Mononuclear cell (primary cell): Measurements from ENCODE around the gene USP17L12. TPM values are rescaled to one million over a fixed set of nuclear protein-coding genes. Genes with fewer than 3 reads are reported as not detected.
"Not testable (repeated sequence)": the region's sequence is repeated elsewhere in the genome, so short reads cannot be mapped to it uniquely, and the experiment has no call there.

Experiments used
- H3K27me3 ChIP-seq: 2 replicates; pipeline ENCODE4 v1.6.0; 2011; ENCODE audit warnings: low read length, control low read depth; ENCODE audit not compliant: insufficient read depth
- H3K4me1 ChIP-seq: 2 replicates; pipeline ENCODE4 v1.5.1; 2011; ENCODE audit warnings: mild to moderate bottlenecking, low read length, control low read depth; ENCODE audit not compliant: insufficient read depth
- H3K4me3 ChIP-seq: 2 replicates; pipeline ENCODE4 v1.5.1; 2011; ENCODE audit warnings: mild to moderate bottlenecking, low read length, moderate library complexity
- H3K9me3 ChIP-seq: 2 replicates; pipeline ENCODE4 v1.5.1; 2011; ENCODE audit warnings: low read depth, mild to moderate bottlenecking, control low read depth, low read length
- total RNA-seq: library from RNA; depleted of rRNA; stranded (reverse); fragments of >200 nt; gene quantifications from one replicate; pipeline ENCODE4 v1.2.3, GENCODE V29; 2012

Gene USP17L12
- total RNA-seq = not detected

GRCh38 chr4:9219852-9220251, at the start of gene USP17L12:
Gene USP17L12, plus strand, starts transcription at chr4:9220152. Its CDS starts 0 bp downstream, at chr4:9220152.
- not testable (repeated sequence) for H3K9me3 ChIP-seq, H3K4me3 ChIP-seq, H3K4me1 ChIP-seq, H3K27me3 ChIP-seq

GRCh38 chr4:9210357-9210756, 9.6 kb upstream of the USP17L12 start, which contains the start of gene USP17L10:
Gene USP17L10, plus strand, starts transcription at chr4:9210657. Its CDS starts 0 bp downstream, at chr4:9210657.
- not testable (repeated sequence) for H3K9me3 ChIP-seq, H3K4me3 ChIP-seq, H3K4me1 ChIP-seq, H3K27me3 ChIP-seq

- H3K4me3 ChIP-seq, H3K9me3 ChIP-seq, H3K4me1 ChIP-seq, H3K27me3 ChIP-seq: not testable (repeated sequence)
Measured at GRCh38 chr4:9214701-9215100, 5.3 kb upstream of the USP17L12 start.

- not testable (repeated sequence) for H3K4me3 ChIP-seq, H3K9me3 ChIP-seq, H3K4me1 ChIP-seq
Measured at GRCh38 chr4:9215105-9215504, 4.8 kb upstream of the USP17L12 start, which contains the start of gene USP17L11. Gene USP17L11, plus strand, starts transcription at chr4:9215405. Its CDS starts 0 bp downstream, at chr4:9215405.

GRCh38 chr4:9224596-9224995, 4.6 kb downstream of the USP17L12 start, which contains the start of gene USP17L13:
Gene USP17L13, plus strand, starts transcription at chr4:9224896. Its CDS starts 0 bp downstream, at chr4:9224896.
- H3K4me1 ChIP-seq, H3K4me3 ChIP-seq, H3K9me3 ChIP-seq, H3K27me3 ChIP-seq: not testable (repeated sequence)

More at GRCh38 chr4:9215105-9215504, 4.8 kb upstream of the USP17L12 start, which contains the start of gene USP17L11:
- H3K27me3 ChIP-seq = not testable (repeated sequence)

- H3K27me3 ChIP-seq, H3K4me3 ChIP-seq, H3K4me1 ChIP-seq, H3K9me3 ChIP-seq: not testable (repeated sequence)
Measured at GRCh38 chr4:9230249-9230648, 10.3 kb downstream of the USP17L12 start.

- not testable (repeated sequence) for H3K4me3 ChIP-seq, H3K27me3 ChIP-seq, H3K4me1 ChIP-seq, H3K9me3 ChIP-seq
Measured at GRCh38 chr4:9234085-9234484, 14.1 kb downstream of the USP17L12 start, which contains the start of gene USP17L15. Gene USP17L15, plus strand, starts transcription at chr4:9234385. Its CDS starts 0 bp downstream, at chr4:9234385.

- H3K4me3 ChIP-seq, H3K9me3 ChIP-seq, H3K4me1 ChIP-seq, H3K27me3 ChIP-seq: not testable (repeated sequence)
Measured at GRCh38 chr4:9238461-9238860, 18.5 kb downstream of the USP17L12 start.

- H3K27me3 ChIP-seq, H3K4me3 ChIP-seq, H3K9me3 ChIP-seq, H3K4me1 ChIP-seq: not testable (repeated sequence)
Measured at GRCh38 chr4:9243579-9243978, 23.6 kb downstream of the USP17L12 start, which contains the start of gene USP17L17. Gene USP17L17, plus strand, starts transcription at chr4:9243879. Its CDS starts 0 bp downstream, at chr4:9243879.

GRCh38 chr4:9247953-9248680, 28.2 kb downstream of the USP17L12 start, which contains the start of gene USP17L18:
Gene USP17L18, plus strand, starts transcription at chr4:9248630. Its CDS starts 0 bp downstream, at chr4:9248630.
- not testable (repeated sequence) for H3K27me3 ChIP-seq, H3K9me3 ChIP-seq, H3K4me1 ChIP-seq

GRCh38 chr4:9253078-9253477, 33.1 kb downstream of the USP17L12 start, which contains the start of gene USP17L19:
Gene USP17L19, plus strand, starts transcription at chr4:9253378. Its CDS starts 0 bp downstream, at chr4:9253378.
- not testable (repeated sequence) for H3K4me1 ChIP-seq, H3K27me3 ChIP-seq, H3K4me3 ChIP-seq, H3K9me3 ChIP-seq

More at GRCh38 chr4:9247953-9248680, 28.2 kb downstream of the USP17L12 start, which contains the start of gene USP17L18:
- not testable (repeated sequence) for H3K4me3 ChIP-seq

GRCh38 chr4:9257824-9258223, 37.9 kb downstream of the USP17L12 start, which contains the start of gene USP17L20:
Gene USP17L20, plus strand, starts transcription at chr4:9258124. Its CDS starts 0 bp downstream, at chr4:9258124.
- not testable (repeated sequence) for H3K4me3 ChIP-seq, H3K9me3 ChIP-seq, H3K27me3 ChIP-seq, H3K4me1 ChIP-seq

GRCh38 chr4:9262572-9262971, 42.6 kb downstream of the USP17L12 start, which contains the start of gene USP17L21:
Gene USP17L21, plus strand, starts transcription at chr4:9262872. Its CDS starts 0 bp downstream, at chr4:9262872.
- not testable (repeated sequence) for H3K4me1 ChIP-seq, H3K4me3 ChIP-seq, H3K27me3 ChIP-seq, H3K9me3 ChIP-seq

GRCh38 chr4:9267319-9267718, 47.4 kb downstream of the USP17L12 start, which contains the start of gene USP17L22:
Gene USP17L22, plus strand, starts transcription at chr4:9267619. Its CDS starts 0 bp downstream, at chr4:9267619.
- not testable (repeated sequence) for H3K27me3 ChIP-seq, H3K9me3 ChIP-seq, H3K4me1 ChIP-seq, H3K4me3 ChIP-seq
